Measurements from ENCODE around the gene ACP5.
A peak's percentile ranks its signal among the peaks of the same experiment; 100 is the strongest.
"Not testable (repeated sequence)": the region's sequence is repeated elsewhere in the genome, so short reads cannot be mapped to it uniquely, and the experiment has no call there.

ACP5 gene

GRCh38 chr19:11624069-11624463 lies 46.6 kb upstream of the ACP5 start (continued):
- no peak for TF ChIP-seq SP3 (tag by site-specific recombination; IDR thresholded peaks at IDR 0.05)

DNA sequence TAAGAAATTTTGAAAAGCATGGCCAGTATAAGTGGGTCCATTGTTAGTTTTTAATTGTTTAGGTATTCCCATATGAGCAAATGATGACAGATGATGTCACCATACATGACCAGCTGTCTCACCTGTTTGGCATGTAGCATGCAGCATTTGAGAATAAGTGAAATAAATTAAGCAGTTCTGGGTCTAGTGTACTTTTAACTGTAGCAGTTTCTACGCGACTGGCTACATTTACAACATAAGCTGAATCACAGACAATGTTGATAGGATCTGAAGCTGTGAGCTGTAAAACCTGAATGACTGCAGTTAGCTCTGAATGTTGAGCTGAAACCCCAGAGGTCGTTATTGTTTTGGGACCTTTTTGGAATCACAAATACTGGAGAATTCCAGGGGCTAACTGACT lies 45.0 kb upstream of the ACP5 start:
- not testable (repeated sequence) for H3K4me1 ChIP-seq (ENCODE audit: control insufficient read depth, insufficient read depth, low read length); H3K27ac ChIP-seq (ENCODE audit: extremely low read depth, low read depth, low read length); H3K9me3 ChIP-seq (ENCODE audit: control insufficient read depth, insufficient read depth, low read depth, low read length); H3K4me3 ChIP-seq (ENCODE audit: low read depth, low read length)
- H3K36me3 ChIP-seq (ENCODE audit: control insufficient read depth in 2 of 2, insufficient read depth in 1 of 2, low read length in 2 of 2): peaks cover 11 to 37% of the 10 kb centered on the region in 2 experiments; a peak in 1 of 3 replicates
- CTCF ChIA-PET: interaction anchor here (0.6 to 0.7 kb wide), 2 partner anchors 225 to 367 kb away, joined by 3 to 6 read pairs; no protein-coding TSS in a partner anchor
- POLR2A ChIA-PET: interaction anchor here (1.3 kb wide), 1 partner anchor 17 kb away, joined by 5 read pairs; no protein-coding TSS in a partner anchor

DNA sequence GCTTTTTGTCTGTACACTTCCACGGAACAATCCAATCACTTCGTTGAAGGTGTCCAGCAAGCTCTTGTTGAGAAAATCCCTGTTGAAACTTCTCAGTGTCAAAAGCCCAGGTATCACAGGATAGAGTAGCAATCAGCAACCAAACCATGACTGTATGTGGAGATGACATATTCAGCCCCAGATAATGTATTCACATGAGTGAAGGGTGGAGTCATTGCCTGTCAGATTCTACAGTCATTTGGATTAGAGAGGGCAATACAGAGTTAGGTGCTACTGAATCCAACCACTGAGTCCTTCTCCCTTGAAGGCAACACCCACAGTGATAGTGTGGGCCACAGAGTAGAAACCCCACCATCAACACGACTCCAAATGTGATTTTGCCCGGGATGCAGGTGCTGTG lies 43.1 kb upstream of the ACP5 start:
- H3K36me3 ChIP-seq (ENCODE audit: control insufficient read depth in 2 of 2, insufficient read depth in 1 of 2, low read length in 2 of 2): peaks cover 19 to 53% of the 10 kb centered on the region in 2 experiments; a peak in 2 of 3 replicates
- POLR2A ChIA-PET: no interaction called here

GRCh38 chr19:11617180-11618062 lies 40.0 kb upstream of the ACP5 start:
- peaks cover 2% of the 10 kb centered on the region; the same call in 1 of the 2 replicates for H3K9me3 ChIP-seq (ENCODE audit: control insufficient read depth, insufficient read depth, low read depth, low read length)
- TF ChIP-seq ZNF362 (tag by site-specific recombination; IDR thresholded peaks at IDR 0.05) (no peak), RBAK (tag by site-specific recombination; IDR thresholded peaks at IDR 0.05) (no peak), ZNF274 (IDR thresholded peaks at IDR 0.05; ENCODE audit: low read length) (no peak), ZNF274 (tag by site-specific recombination; IDR thresholded peaks at IDR 0.05; ENCODE audit: borderline replicate concordance) (peak; percentile 71; the same call in 1 of the 2 replicates), ZSCAN16 (tag by site-specific recombination; IDR thresholded peaks at IDR 0.05) (no peak), SETDB1 (IDR thresholded peaks at IDR 0.05; ENCODE audit: insufficient read length, low read length) (peak; percentile 99), ZNF350 (tag by site-specific recombination; IDR thresholded peaks at IDR 0.05) (no peak), ZNF843 (tag by site-specific recombination; IDR thresholded peaks at IDR 0.05) (no peak), ZNF626 (tag by site-specific recombination; IDR thresholded peaks at IDR 0.05) (peak; percentile 15; the same call in 1 of the 2 replicates), TCF7L2 (IDR thresholded peaks at IDR 0.05; ENCODE audit: borderline replicate concordance, low read depth, low read length) (no peak), MZF1 (tag by site-specific recombination; IDR thresholded peaks at IDR 0.05; ENCODE audit: borderline replicate concordance) (no peak)
- TF ChIP-seq, protein P1, sequence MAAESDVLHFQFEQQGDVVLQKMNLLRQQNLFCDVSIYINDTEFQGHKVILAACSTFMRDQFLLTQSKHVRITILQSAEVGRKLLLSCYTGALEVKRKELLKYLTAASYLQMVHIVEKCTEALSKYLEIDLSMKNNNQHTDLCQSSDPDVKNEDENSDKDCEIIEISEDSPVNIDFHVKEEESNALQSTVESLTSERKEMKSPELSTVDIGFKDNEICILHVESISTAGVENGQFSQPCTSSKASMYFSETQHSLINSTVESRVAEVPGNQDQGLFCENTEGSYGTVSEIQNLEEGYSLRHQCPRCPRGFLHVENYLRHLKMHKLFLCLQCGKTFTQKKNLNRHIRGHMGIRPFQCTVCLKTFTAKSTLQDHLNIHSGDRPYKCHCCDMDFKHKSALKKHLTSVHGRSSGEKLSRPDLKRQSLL (tag by site-specific recombination; IDR thresholded peaks at IDR 0.05): no peak

More for the DNA sequence above, 43.1 kb upstream of the ACP5 start:
- TF ChIP-seq ZNF157 (tag by site-specific recombination; IDR thresholded peaks at IDR 0.05): no peak
- TF ChIP-seq ZNF394 (tag by site-specific recombination; IDR thresholded peaks at IDR 0.05; ENCODE audit: borderline replicate concordance): no peak
- TF ChIP-seq ZNF600 (tag by site-specific recombination; IDR thresholded peaks at IDR 0.05): no peak
- TF ChIP-seq GLI4 (tag by site-specific recombination; IDR thresholded peaks at IDR 0.05): no peak
- TF ChIP-seq, protein P2, sequence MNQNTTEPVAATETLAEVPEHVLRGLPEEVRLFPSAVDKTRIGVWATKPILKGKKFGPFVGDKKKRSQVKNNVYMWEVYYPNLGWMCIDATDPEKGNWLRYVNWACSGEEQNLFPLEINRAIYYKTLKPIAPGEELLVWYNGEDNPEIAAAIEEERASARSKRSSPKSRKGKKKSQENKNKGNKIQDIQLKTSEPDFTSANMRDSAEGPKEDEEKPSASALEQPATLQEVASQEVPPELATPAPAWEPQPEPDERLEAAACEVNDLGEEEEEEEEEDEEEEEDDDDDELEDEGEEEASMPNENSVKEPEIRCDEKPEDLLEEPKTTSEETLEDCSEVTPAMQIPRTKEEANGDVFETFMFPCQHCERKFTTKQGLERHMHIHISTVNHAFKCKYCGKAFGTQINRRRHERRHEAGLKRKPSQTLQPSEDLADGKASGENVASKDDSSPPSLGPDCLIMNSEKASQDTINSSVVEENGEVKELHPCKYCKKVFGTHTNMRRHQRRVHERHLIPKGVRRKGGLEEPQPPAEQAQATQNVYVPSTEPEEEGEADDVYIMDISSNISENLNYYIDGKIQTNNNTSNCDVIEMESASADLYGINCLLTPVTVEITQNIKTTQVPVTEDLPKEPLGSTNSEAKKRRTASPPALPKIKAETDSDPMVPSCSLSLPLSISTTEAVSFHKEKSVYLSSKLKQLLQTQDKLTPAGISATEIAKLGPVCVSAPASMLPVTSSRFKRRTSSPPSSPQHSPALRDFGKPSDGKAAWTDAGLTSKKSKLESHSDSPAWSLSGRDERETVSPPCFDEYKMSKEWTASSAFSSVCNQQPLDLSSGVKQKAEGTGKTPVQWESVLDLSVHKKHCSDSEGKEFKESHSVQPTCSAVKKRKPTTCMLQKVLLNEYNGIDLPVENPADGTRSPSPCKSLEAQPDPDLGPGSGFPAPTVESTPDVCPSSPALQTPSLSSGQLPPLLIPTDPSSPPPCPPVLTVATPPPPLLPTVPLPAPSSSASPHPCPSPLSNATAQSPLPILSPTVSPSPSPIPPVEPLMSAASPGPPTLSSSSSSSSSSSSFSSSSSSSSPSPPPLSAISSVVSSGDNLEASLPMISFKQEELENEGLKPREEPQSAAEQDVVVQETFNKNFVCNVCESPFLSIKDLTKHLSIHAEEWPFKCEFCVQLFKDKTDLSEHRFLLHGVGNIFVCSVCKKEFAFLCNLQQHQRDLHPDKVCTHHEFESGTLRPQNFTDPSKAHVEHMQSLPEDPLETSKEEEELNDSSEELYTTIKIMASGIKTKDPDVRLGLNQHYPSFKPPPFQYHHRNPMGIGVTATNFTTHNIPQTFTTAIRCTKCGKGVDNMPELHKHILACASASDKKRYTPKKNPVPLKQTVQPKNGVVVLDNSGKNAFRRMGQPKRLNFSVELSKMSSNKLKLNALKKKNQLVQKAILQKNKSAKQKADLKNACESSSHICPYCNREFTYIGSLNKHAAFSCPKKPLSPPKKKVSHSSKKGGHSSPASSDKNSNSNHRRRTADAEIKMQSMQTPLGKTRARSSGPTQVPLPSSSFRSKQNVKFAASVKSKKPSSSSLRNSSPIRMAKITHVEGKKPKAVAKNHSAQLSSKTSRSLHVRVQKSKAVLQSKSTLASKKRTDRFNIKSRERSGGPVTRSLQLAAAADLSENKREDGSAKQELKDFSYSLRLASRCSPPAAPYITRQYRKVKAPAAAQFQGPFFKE (tag by site-specific recombination; IDR thresholded peaks at IDR 0.05; ENCODE audit: borderline replicate concordance): no peak
- TF ChIP-seq MZF1 (tag by site-specific recombination; IDR thresholded peaks at IDR 0.05; ENCODE audit: borderline replicate concordance): no peak
- Histone ChIP-seq H3K27ac (ENCODE audit: extremely low read depth, low read depth, low read length) (no peak overlapping the region), H3K9me3 (ENCODE audit: control insufficient read depth, insufficient read depth, low read depth, low read length) (0 out of 2 replicates have a peak, but pooled peaks cover 2% of the 10 kb centered on the region), H3K4me3 (ENCODE audit: low read depth, low read length) (no peak overlapping the region), H3K4me1 (ENCODE audit: control insufficient read depth, insufficient read depth, low read length) (no peaks in the 10 kb centered on the region)
- CTCF ChIA-PET: interaction anchor here (0.9 kb wide), 1 partner anchor 9 kb away, joined by 3 read pairs; no protein-coding TSS in a partner anchor

More at GRCh38 chr19:11617180-11618062, 40.0 kb upstream of the ACP5 start:
- POLR2A ChIA-PET: no interaction called here
- H3K27ac ChIP-seq (ENCODE audit: extremely low read depth, low read depth, low read length): no peak overlapping the region
- H3K4me3 ChIP-seq (ENCODE audit: low read depth, low read length): no peak overlapping the region
- H3K36me3 ChIP-seq (ENCODE audit: control insufficient read depth in 2 of 2, insufficient read depth in 1 of 2, low read length in 2 of 2): peaks cover 28 to 69% of the 10 kb centered on the region in 2 experiments; a peak in 2 of 3 replicates
- no peaks in the 10 kb centered on the region for H3K4me1 ChIP-seq (ENCODE audit: control insufficient read depth, insufficient read depth, low read length)
- CTCF ChIA-PET: no interaction called here
